Fibroblast of peridontal ligament (primary cell): ENCODE data around the gene ZMAT5.

Experiments
- DNase-seq: peaks from one replicate; pipeline ENCODE4 v3.0.0-alpha.2; 2010; ENCODE audit errors: extremely low read depth

The ZMAT5 gene, protein sequence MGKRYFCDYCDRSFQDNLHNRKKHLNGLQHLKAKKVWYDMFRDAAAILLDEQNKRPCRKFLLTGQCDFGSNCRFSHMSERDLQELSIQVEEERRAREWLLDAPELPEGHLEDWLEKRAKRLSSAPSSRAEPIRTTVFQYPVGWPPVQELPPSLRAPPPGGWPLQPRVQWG

DNA sequence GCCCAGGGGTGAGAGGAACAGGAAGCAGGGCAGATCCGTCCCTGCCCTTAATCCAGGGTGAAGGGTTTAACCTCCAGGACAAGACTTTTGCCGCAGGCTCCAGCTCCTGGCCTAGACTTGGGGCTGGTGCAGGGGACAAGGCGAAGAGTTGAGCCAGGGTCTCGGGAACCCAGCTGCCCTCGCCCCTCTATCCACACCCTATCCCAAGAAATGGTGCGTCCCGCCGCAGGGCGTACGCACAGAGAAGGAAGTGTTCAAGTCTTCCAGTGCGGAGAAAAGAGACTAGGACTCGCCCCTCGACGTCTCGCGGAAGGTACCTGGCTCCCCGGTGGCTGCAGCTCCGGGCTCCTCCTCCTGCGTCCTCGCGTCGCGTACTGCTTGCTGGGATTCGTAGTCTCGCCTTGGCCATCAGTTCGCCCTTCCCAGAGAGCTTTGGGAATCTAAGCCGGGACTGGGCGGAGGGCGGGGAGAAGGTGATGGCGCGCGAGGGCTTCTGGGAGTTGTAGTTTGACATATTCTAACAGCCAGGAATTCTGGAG, at the start of gene ZMAT5:
ZMAT5 (minus strand) TSS at position 376 of the 539 bp plus-strand sequence. CDS start 18,463 bp downstream, outside the sequence.
- DNase-seq = peak; percentile 95

DNA sequence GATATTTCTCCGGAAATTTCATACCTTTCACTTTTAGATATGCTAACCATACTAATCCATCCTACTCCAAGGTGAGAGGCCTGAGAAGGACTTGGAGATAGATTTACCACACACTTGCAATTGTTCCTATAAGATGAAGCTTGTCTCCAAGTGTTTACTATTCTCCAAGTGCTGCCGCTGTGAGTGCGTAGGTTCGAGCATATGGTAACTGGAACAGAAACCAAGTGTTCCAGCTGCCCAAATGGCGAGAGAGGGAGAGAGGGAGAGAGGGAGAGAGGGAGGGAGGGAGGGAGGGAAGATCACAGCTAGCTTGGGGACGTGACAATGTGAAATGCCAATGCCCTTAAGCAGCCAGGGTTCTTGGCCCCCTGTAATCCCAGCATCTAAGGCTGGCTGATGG, 49.7 kb upstream of the ZMAT5 start:
- DNase-seq = no peak

DNA sequence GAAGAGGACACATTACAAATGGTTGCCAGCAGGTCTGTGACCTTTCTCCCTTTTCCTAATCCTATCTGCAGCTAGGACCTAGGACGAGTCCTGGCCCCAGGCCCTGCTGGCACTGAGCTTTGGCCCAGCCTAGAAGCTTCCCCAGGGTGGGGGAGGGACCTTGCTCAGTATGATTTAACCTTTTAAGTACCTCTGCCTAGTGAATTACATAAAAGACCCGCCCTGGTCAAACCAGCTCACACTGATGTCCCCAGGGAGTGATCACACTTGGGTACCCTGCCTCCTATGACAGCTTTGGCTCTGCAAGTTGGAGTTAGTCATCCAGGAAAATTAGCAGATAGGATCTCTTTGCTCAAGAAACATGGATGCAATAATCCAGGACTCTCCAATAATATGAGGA, 49.3 kb upstream of the ZMAT5 start:
- no peak for DNase-seq

DNA sequence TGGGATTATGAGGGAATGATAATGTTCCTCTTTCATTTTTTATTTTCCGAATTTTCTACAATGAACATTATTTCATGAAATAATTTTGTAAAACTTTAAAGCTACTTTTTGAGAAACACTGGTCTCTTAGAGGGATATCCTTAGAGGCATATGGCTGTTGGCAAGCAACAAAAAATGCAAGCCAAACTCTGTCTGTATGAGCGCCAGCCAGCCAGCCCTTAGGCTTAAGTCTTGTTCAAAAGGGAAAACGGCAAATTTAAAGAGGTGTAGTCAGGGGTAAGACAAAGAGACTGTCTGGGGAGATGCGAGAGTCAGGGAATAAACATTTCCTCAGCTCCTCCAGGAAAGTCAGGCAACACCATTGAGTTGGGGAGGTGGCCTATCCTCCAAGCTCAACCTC, 48.8 kb upstream of the ZMAT5 start:
- no peak for DNase-seq

DNA sequence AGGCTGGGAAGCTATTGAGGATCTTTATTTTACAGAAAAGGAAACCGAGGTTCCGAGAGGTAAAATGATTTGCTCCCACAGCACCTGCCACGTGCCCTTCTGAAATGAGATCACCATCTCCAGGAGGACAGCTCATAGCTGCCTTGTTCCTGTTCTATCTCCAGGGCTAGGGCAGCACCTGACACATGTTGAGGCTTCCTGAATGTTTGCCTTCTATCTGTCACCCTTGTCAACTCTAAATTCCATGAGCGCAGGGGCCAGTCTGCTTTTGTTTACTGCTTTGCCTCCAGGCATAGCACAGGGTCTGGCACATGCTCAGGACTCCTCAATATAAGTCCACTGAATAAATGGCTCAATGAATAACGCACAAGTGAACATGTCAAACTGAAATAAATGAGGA, 47.2 kb upstream of the ZMAT5 start:
- no peak for DNase-seq

DNA sequence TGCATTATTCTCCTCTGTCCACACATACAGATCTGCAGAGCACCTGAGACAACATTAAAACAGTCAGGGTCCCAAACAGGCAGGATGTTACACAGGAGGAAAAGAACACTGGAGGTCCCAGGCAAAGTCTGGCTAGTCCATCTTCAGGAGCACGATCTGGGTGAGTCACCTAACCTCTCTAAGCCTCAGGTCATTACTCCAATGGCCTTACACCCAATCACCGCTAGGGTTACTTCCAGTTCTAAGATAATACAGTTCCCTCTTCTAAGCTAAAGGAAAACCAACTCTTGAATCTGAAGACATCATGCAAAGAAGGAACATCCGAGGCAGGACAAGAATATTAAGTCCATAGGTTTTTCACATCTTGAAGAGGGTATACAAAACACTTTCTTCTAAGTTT, 46.8 kb upstream of the ZMAT5 start:
- no peak for DNase-seq

DNA sequence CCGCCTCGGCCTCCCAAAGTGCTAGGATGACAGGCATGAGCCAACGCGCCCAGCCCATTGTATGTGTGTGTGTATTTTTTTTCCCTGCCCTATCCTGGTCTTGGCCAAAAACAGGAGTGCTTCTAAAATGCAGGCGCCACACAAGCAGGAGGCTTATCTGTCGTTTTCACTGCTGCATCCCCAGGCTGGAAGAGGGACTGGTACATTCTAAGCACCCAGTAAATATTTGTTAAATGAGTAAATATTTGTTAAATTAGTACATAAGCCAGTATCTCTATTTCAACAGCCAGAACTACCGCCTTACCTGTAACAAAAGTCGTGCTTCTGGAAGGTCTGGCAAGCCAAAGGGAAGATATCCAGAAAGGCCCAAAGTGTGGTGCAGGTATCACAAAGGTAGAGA, 46.3 kb upstream of the ZMAT5 start:
- no peak for DNase-seq

DNA sequence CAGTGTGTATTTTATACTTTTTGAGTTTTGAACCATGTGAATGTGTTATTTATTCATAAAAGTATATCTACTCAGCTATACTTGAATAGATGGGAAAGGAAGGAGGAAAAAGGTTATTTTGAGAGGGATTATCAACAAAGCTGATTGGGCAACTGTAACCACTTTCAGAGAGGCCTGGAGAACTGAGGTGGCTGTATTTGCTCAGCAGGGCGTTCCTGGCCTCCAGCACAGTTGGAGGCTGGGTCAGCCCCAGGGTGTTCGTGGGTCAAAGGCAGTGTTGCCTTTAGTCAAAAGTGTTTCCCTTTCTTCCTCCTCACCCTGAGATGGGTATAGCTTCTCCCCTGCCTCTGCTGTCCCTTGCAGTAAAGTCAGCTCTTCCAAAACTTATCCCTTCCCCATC, 44.6 kb upstream of the ZMAT5 start:
- no peak for DNase-seq

DNA sequence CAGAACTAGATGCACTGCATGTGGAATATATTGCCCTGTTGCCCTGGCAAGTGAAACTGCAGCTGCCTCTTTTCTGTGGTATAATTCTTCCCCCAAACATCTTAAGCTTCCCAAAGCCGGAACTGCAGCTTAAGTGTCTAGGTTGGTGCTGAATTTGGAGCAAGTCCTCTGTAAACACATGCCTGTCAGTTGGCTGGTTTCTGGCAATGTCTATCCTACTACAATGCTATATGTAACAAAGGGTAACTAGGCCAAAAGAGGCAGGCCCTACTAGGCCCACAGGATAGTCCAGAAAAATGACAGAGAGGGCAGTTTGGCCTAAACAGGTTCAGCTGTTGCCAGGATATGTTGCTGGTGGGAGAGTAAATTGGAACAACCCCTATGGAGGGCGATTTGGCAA, 43.4 kb upstream of the ZMAT5 start:
- DNase-seq = peak; percentile 45

DNA sequence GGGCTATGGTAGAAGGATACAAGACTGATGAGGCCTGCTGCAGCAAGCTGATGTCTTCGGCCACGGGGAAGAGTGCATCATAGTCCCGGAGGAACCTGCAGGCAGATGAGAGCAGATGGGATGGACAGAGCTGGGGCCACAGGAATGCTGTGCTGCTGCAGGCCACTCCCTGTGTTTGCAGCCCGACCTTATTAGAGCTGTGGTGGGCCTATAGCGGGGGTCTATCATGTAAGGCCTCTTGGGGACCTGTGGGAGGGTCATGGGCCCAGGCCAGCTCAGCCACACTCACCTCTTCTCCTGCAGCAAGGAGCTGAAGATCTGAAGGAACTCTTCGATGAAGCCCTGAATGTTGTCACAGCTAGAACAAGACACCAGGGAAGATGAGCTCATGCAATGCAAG, 39.4 kb upstream of the ZMAT5 start:
- no peak for DNase-seq

DNA sequence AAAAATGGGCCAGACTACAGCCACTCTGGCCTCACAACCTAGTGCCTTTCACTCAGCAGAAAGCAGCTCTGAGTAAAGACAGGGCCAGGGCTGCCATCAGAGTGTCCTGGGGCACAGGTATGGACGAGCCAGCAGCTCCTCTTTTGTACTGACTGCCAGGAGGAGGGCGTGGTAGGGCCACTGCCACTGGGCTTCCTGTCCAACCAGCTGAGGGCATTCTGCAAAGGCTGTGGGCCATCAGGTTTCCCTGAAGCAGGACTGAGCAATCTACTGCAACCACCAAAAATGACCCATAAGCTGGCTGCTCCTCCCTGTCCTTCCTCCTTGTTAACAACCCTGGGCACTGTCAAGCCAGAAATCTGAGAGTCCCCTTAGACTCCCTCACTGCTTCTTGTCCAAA, 38.2 kb upstream of the ZMAT5 start:
- DNase-seq = no peak

DNA sequence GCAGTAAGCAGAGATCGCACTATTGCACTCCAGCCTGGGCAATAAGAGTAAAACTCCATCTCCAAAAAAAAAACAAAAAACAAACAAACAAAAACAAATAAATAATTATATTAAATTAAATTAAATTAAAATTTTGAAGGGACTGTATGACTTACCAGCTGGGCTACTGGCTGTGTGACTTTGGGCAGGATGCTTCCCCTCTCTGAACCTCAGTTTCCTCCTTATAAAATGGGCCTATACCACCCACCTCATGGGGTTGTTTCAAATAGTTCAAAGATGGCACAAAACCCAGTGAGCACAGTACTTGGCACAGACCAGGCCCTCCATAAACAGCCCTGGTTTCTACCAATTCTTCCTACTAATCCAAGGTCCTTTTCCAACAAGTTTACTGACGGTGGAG, 36.4 kb upstream of the ZMAT5 start:
- no peak for DNase-seq

DNA sequence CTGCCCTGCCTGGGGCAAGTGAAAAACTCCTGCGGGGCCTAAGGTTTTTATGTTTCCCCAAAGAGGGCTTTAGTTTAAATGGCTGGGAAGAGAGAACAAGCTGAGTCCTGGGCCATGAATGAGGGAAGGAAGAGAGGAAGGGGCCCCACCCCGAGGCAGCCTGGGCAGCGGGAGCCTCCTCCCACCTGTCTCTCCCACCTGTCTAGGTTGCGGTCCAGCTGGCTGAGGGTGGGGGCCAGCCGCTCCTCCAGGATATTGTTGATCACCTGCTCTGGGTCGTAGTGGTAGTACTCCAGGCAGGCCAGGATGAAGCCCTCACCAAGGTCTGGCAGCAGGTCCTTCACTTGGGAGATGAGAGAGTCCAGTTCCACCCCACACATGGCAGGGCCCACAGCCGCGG, 35.0 kb upstream of the ZMAT5 start:
- DNase-seq = no peak

DNA sequence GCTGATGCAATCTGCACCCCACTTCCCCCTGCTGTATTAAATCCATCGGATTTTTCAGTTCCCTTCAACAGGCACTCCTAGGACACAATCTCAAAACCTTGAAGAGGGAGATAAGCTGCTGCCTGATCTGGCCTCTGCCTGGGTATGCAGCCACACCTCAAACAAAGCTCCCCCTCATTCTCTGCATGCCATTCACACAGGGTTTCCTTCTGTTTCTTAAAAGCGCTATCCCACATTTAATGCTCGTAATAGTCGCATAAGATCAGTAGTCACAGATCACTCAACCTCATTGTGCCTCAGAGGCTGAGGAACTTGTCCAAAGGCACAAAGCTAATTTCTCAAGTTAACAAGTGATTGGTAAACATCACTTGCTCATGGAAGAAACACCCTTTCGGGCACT, 34.3 kb upstream of the ZMAT5 start:
- no peak for DNase-seq

DNA sequence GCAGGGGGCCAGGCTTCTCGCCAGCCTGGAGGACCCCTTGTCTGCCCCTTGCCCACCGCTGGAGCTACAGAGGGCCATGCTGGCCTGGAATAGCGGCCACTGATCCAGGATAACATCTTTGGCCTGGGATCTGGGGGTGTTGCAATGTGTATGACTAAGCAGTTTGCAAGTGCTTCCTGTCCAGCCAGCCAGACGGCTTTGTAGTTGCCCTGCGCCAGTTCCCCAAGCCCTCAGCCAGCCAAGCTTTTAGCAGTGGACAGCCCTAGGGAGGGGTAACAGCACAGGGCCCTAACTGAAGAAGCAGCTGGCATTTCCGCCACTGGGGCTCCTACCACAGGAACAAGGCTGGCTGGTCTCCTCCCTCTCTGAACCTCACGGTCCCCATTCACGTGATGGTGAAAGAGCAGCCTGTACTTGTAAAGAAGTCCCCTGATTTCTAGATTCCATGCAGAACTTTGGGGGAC, 32.4 kb upstream of the ZMAT5 start:
- peak; percentile 90 for DNase-seq

DNA sequence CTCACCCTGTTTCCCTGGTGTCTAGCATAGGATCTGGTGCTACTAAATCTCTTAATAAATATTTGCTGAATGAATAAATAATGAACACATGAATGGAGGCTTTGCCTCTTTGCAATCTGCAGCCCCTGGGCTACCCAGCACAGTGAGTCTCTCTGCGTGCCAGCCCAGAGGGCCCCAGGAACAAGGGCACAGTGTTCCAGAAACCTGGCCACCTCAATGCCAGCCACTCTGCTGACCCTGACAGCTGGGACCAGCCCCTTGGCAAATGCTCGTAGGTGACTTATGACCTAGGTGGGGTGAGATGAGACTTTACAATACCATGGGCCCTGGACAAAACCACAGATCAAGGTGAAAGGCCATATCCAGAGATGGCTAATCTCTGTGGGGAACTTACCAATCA, 32.0 kb upstream of the ZMAT5 start:
- DNase-seq = no peak

DNA sequence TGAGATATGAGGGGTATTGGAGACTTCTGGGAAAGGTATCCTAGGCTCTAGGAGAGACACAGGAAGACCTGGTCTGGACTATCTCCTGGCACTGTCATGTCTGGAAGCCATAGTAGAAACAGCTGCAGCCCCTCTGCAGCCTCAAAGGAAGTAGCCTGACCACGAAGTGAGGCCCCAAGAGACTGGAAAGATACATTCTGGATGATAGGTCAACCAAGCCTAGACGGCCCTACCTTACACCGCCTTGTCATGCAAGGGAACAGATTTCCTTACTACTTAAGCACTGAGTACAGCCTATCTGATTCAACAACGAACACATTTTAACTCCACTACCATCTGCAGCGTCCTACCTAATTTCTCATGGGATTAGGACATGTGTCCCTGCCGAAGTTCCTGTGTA, 31.5 kb upstream of the ZMAT5 start:
- no peak for DNase-seq

DNA sequence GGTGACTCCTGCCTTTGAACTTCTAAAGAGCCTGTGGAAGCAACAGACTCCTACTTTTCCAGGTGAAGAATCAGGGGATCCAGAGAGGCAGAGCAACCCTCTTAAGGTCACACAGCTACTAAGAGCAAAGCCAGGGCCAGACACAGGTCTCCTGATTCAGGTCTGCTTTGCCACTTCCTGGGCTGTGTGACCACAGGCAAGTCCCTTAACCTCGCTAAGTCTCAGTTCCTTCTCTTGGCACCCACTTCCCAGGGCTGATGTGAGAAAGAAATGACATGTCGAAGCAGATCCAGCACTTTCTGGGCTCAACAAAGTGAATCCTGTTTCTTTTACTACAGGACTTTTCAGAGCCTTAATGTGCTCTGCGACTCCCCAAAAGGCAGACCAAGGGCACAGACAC, 30.5 kb upstream of the ZMAT5 start:
- DNase-seq = no peak

DNA sequence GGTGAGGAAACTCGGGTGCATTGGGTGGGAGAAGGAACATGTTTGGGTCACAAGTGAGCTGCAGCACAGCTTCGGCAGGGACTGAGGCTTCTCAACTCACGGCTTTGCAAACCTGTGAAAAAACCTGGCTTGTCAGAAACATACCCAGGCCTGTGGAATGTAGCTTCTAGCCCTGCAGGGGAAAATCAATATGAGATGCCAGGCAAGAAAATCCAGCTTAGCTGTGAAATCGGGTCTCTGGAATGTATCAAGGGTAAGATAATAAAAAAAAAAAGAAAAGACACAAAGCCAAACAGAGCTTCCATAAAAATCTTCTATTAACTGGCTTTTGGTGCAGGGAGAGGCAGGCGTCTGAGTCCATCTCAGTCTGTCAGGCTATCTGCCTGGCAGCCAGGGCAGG, 28.9 kb upstream of the ZMAT5 start:
- DNase-seq = no peak

DNA sequence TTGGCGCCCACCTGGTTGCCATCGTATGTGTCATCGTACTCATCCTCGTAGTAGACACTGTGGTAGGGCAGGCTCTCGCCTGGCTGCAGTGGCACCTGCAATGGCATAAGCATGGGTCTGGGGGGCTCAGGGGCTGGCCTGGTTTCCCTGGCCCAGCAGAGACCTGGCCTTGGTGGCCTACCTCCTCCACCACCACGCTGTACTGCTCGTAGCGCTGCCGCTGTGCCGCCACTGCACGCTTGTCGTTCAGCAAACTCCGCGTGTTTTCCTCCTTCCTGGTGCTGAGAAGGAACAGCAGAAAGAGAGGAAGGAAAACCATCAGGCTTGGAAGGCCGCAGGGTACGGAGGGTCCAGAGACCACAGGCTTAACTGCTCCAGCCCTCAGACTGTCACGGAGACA, 26.6 kb upstream of the ZMAT5 start:
- DNase-seq = no peak

DNA sequence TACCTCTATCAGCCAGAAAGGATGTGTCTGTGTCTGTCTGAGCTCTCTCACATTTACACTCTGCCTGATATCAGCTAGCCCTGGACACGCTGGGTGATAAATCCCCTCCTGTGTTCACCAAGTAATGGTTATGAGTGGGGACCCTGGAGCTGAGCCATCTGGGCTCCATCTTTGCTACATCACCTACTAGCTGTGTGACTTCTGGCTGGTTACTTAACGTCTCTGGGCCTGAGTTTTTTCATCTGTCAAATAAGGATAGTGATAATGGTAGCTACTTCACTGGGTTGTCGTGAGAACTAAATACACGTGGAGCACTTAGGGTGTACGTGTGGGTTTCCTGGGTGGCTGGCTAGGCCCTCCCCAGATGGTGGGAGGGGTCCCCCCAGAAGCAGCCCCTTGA, 23.3 kb upstream of the ZMAT5 start:
- no peak for DNase-seq

DNA sequence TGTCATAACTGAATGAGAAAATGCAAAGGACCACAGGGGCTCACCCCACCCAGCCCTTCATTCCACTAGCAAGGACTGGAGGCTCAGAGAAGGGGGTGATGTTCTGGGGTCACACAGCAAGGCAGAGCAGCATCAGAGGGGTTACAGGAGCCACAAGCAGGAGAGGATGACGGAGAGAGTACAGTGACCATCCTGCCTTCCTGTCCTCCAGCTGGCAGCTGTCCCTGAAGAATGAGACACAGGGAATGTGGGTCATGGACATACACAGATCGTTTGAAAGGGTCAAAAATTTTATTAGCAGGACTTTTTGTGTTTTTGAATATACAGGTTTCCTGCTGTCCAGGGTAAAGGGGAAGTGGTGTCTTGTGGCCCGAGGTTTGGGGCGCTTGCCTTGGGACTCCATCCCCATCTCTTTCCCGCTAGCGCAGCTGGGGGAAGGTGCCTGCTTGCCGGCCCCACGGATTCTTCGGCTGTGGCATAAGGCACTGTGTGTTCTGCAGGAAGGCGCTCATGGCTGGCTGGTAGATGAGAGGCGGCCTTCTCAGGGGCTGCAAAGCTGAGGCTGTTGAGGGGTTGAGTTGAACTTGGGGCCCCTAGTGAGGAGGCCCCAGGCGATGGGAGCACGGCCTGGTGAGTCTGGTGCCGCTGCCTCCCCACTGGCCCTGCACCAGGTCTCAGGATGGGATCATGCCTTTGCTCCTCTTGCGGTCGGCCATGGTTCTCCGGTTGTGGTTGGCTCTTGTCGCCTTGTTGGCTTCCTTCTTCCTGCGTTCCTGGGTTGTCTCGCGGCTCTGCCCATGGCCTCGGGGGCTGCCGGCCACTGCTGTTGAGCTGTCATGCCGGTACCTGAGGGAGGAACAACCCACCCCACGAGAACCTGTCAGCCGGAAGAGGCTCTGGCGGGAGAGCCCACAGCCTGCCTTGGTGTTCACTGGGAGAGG, 21.8 kb upstream of the ZMAT5 start:
- DNase-seq = no peak

DNA sequence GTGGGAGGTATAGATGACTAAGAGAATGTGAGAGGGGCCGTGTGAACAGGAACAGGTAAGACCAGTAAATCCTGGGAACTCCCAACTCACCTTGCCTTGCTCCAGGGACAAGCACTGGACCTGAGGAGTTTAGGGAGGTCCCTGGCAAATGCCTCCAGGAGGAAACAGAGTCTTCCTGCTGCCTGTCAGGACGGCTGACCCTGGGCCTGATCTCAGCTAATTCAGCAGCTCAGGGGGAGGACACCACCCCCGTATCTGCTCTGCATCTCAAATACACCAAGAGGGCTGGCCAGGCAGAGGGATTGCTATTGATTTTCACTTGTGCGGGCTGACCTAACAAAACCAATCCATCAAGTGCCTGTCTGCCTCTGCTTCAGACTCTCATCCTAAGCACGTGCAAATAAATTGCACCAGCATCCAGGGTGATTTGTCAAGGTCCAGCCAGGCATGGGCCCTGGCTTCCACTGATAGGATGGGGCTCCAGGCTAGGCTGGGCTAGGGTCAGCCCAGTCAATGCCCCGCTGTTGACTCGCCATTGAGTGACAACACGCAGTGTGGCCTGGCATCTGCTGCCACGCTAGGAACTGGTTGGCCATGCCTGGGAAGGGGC, 20.7 kb upstream of the ZMAT5 start:
- DNase-seq = no peak
